ENCODE data around the gene ST8SIA3.

DNA sequence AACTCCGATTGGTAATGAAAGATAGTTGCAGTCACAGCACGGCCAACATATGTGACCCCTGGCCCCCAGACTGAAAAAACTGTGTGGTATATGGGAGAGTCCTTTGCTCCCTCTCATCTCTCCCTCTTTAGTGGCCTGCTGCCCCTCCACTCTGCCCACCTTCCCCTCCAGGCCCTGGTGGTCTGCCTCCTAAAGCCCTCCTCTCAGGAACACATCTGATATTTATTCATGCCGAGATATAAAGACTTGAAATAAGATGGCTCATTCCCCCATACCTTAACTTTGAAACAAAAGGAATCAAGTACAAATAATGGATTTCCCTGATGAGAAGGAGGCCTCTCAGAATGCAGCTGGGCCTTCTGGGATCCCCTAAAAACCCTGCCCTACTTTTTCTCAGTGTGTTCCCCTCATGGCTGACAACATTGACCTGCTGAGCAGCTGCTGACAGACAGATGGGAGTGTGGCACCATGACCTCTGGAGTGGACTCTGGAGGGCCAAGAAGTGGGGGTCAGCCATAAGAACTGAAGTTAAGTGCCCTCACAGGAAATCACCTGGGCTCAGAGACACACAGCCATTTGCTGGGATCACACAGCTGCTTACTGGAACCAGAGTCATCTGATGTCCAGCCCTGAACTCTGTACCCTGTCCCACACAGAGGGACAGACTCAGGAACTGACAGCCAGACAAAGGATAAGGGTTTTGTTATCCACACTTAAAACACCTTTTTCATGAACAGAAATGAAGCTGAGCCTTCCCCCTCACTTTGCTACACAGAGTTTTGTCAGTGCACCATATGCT lies 39.8 kb upstream of the ST8SIA3 start:
- TF ChIP-seq, protein P1, sequence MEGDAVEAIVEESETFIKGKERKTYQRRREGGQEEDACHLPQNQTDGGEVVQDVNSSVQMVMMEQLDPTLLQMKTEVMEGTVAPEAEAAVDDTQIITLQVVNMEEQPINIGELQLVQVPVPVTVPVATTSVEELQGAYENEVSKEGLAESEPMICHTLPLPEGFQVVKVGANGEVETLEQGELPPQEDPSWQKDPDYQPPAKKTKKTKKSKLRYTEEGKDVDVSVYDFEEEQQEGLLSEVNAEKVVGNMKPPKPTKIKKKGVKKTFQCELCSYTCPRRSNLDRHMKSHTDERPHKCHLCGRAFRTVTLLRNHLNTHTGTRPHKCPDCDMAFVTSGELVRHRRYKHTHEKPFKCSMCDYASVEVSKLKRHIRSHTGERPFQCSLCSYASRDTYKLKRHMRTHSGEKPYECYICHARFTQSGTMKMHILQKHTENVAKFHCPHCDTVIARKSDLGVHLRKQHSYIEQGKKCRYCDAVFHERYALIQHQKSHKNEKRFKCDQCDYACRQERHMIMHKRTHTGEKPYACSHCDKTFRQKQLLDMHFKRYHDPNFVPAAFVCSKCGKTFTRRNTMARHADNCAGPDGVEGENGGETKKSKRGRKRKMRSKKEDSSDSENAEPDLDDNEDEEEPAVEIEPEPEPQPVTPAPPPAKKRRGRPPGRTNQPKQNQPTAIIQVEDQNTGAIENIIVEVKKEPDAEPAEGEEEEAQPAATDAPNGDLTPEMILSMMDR (IDR thresholded peaks at IDR 0.05): no peak
- no peak for TF ChIP-seq POLR2A (IDR thresholded peaks at IDR 0.05)

Measured in esophagus squamous epithelium (tissue), 4 donors.